ENCODE data around the gene LPO.

LPO gene

DNA sequence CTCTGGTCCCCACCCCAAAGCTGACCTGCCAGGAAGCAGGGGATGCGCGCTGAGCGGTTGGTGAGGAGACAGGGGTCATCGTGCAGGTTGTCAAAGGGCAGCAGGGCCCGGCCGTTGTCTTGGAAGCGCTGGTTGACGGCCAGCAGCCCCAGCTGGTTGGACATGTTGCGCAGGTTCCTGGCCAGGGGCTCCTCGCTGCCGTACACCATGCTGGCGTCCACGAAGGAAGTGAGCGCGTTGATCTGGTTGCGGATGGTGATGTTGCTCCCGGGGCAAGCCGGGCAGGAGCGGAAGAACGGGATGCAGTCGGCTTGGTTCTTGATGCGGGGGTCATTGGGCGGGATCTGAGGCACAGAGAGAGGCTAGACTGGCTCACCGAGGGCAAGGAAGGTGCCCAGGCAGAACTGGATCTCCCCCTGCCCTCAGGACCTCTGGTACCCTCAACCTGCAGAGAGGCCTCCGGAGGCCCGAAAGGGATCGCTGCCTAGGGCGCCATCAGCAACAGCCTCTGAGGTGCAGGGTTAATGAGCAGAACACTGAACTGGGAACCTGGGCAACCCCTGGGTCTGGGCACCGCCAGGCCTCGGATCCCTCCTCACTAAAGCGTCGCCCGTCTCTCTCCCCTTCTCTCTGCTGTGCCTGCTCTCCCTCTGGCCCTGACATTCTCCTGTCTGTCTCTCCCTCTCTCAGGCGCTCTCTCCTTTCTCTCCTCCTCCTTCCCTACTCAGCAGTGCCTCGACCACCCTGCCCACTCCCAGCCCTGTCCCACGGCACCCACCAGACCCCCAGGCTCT lies 39.6 kb downstream of the LPO start:
- H3K36me3 ChIP-seq (ENCODE audit: control insufficient read depth, insufficient read depth, low read length) = no peaks in the 10 kb centered on the region
- H3K4me1 ChIP-seq (ENCODE audit: control insufficient read depth, insufficient read depth, low read length) = no peaks in the 10 kb centered on the region
- H3K4me3 ChIP-seq (ENCODE audit: low read length) = no peak overlapping the region
- H3K27me3 ChIP-seq (ENCODE audit: control insufficient read depth, insufficient read depth, low read length) = peaks cover 3% of the 10 kb centered on the region
- no peak overlapping the region for H3K9ac ChIP-seq (ENCODE audit: low read length)
- no peak overlapping the region for H3K27ac ChIP-seq (ENCODE audit: low read depth, low read length)

DNA sequence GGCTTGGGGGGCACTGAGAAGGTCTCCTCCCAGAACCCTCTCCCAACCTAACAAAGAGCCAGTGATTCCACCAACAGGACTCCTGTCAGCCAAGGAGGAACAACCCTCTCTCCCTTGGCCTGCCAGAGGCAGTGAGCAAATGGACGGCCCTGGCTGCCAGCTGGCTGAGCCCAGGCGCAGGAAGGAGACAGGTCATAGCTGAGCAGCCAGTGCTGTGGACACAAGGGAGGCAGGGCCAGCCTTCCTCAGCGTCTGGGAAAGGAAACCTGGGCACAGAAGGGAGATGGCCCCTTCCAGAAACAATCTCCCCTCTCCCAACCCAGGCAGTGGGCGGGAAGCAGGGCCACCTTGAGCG lies 40.3 kb downstream of the LPO start:
- H3K27ac ChIP-seq (ENCODE audit: low read depth, low read length) = no peak overlapping the region
- no peaks in the 10 kb centered on the region for H3K4me1 ChIP-seq (ENCODE audit: control insufficient read depth, insufficient read depth, low read length)
- no peak overlapping the region for H3K4me3 ChIP-seq (ENCODE audit: low read length)
- H3K27me3 ChIP-seq (ENCODE audit: control insufficient read depth, insufficient read depth, low read length) = peaks cover 3% of the 10 kb centered on the region
- no peak overlapping the region for H3K9ac ChIP-seq (ENCODE audit: low read length)
- H3K36me3 ChIP-seq (ENCODE audit: control insufficient read depth, insufficient read depth, low read length) = no peaks in the 10 kb centered on the region

DNA sequence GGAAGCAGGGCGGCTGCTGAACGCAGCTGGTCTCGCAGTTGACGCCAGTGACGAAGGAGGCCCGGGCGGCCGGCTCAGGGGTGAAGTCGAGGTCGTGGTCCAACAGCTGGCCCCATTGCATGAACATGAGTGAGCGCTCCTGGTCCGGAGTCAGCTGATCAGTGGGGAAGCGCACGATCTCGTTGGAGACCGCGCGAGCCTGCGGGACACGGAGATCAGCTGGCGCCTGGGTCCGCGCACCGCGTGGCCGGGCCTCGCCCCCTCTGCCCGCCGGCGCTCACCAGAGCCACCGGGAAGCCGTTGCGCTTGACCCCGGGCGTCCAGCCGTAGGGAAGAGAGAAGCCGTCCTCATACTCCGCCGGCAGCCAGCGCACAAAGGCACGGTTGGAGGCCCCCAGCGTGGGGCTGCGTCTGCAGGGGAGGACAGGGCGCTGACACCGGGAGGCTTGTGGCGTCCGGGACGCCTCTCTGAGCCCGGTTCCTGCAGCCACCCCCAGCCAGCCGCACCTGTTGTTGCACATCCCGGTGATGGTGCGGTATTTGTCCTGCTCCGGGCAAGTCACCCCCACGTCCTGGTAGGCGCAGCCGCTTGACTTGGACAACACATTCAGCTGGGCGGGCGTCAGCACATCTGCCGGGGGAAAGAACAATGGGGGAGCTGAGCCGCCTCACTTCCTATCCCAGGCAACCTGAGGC lies 40.8 kb downstream of the LPO start:
- Histone ChIP-seq H3K9ac (ENCODE audit: low read length) (no peak overlapping the region), H3K4me3 (ENCODE audit: low read length) (peak overlapping the region; percentile 32), H3K27me3 (ENCODE audit: control insufficient read depth, insufficient read depth, low read length) (peaks cover 3% of the 10 kb centered on the region), H3K27ac (ENCODE audit: low read depth, low read length) (no peak overlapping the region), H3K4me1 (ENCODE audit: control insufficient read depth, insufficient read depth, low read length) (no peaks in the 10 kb centered on the region), H3K36me3 (ENCODE audit: control insufficient read depth, insufficient read depth, low read length) (no peaks in the 10 kb centered on the region)

DNA sequence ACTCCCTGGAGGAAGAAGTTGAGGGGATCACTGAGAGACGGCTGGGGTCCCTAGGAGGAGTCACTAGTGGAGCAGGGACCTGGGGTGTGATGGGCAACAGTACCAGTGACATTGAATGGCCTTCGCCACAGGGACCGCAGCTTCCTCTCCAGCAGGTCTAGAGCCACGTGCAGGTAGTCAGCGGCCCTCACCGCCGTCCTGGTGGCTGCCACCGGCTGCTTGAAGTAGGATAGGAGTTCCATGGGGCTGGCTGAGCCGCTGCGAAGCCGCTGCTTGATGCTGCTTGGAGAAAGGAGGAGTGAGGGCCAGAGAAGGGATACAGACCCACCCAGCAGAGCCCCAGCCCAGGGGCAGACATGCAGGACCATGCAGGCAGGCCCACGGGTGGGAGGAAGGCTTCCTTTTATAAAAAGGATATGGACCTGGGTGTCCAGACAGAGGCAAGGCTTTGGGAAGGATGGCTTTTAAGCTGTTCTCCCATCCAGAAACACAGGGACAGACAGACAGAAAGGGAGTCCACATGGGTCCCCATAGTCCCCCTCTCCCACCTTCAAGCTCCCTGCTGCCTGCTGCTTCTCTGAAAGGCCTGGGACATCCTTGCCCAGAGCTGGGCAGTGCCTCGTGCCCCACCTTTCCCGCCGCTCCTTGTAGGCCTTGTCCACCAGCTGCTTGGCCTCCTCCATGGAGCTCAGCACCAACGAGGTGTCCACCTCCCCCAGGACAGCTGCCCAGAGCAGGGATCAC lies 41.5 kb downstream of the LPO start:
- H3K27me3 ChIP-seq (ENCODE audit: control insufficient read depth, insufficient read depth, low read length) = peaks cover 3% of the 10 kb centered on the region
- H3K4me3 ChIP-seq (ENCODE audit: low read length) = no peak overlapping the region
- H3K27ac ChIP-seq (ENCODE audit: low read depth, low read length) = no peak overlapping the region
- H3K4me1 ChIP-seq (ENCODE audit: control insufficient read depth, insufficient read depth, low read length) = no peaks in the 10 kb centered on the region
- no peaks in the 10 kb centered on the region for H3K36me3 ChIP-seq (ENCODE audit: control insufficient read depth, insufficient read depth, low read length)
- H3K9ac ChIP-seq (ENCODE audit: low read length) = no peak overlapping the region

DNA sequence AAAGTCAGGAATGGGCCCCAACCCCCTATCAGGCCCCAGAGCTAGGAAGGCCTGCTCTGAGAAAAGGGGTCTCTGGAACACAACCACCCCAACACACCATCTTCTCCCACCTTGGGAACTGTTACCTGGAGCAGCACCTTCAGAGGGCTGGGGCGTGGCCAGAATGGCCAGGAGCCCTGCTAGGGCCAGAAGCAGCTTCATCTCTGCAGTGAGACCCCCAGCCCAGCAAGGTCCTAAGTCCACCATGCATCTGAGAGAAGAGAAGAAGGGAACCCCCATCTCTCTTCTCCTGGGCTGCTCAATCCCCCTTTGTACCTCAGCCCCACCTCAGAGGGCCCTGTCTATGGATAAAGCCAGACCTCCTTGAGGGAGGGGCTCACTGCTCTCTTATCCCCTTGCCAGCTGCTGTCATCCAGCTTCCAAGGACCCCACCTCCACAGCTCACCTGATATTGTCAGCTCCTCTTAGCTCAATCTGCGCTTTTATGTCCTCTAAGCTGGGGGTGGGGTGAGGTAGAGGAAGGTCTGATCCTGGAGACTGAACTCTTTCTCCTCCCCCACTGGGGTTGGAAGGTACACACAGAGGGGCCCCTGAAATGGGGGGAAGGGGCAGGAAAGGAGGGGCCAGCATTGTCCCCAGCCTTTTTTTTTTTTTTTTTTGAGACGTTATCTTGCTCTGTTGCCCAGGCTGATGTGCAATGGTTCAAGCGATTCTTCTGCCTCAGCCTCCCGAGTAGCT lies 42.3 kb downstream of the LPO start, which contains the start of gene MPO:
TSS of gene MPO (minus strand) at position 456 of the 738 bp plus-strand sequence. CDS start at position 279, 177 bp downstream.
- Histone ChIP-seq H3K27me3 (ENCODE audit: control insufficient read depth, insufficient read depth, low read length) (peaks cover 3% of the 10 kb centered on the region), H3K4me3 (ENCODE audit: low read length) (no peak within 1 kb of the TSS), H3K36me3 (ENCODE audit: control insufficient read depth, insufficient read depth, low read length) (no peaks in the 10 kb centered on the region)

DNA sequence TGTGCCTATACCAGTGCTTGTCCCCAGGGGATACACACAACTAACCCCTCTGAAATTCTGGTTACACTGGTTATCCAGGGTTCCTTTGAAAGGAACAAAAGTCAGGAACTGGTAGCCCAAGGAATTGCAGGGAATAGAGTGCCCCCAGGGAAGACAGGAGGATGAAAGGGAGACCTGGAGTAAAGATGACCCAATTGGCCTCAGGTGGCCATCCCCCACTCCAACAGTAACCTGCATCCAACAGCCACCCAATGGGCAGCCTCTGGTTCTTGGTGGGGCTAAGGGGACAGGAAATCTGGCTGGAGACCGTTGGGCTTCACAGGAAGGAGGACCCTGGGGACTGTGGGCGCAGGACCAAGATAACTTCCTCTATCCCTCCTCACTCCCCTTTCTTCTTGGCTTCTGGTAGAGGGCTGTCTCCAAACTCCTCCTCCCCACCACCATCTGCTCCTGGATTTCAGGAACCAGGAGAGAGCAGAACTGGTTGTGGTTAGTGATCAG lies 43.2 kb downstream of the LPO start:
- Histone ChIP-seq H3K4me1 (ENCODE audit: control insufficient read depth, insufficient read depth, low read length) (no peaks in the 10 kb centered on the region), H3K27ac (ENCODE audit: low read depth, low read length) (no peak overlapping the region), H3K27me3 (ENCODE audit: control insufficient read depth, insufficient read depth, low read length) (peaks cover 3% of the 10 kb centered on the region), H3K4me3 (ENCODE audit: low read length) (no peak overlapping the region), H3K9ac (ENCODE audit: low read length) (no peak overlapping the region), H3K36me3 (ENCODE audit: control insufficient read depth, insufficient read depth, low read length) (no peaks in the 10 kb centered on the region)

More for the DNA sequence above, 42.3 kb downstream of the LPO start, which contains the start of gene MPO:
- H3K9ac ChIP-seq (ENCODE audit: low read length) = no peak within 1 kb of the TSS
- no peak within 1 kb of the TSS for H3K27ac ChIP-seq (ENCODE audit: low read depth, low read length)
- H3K4me1 ChIP-seq (ENCODE audit: control insufficient read depth, insufficient read depth, low read length) = no peaks in the 10 kb centered on the region

DNA sequence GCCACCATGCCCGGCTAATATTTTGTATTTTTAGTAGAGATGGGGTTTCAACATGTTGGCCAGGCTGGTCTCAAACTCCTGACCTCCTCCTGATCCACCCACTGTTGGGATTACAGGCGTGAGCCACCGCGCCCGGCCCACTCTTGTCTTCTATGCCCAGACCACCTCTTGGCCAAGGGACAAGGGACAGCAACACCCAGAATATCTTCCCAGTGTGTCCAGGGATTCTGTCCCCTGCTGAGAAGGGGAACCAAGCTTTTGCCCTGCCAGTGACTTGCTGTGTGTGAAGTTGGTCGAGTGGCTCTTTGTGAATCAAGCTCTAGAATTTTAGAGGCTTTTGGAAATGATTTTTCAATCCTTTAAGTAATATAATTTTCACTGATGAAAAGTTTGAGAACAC lies 44.1 kb downstream of the LPO start:
- peaks cover 3% of the 10 kb centered on the region for H3K27me3 ChIP-seq (ENCODE audit: control insufficient read depth, insufficient read depth, low read length)
- no peak overlapping the region for H3K4me3 ChIP-seq (ENCODE audit: low read length)
- H3K9ac ChIP-seq (ENCODE audit: low read length) = no peak overlapping the region
- no peaks in the 10 kb centered on the region for H3K36me3 ChIP-seq (ENCODE audit: control insufficient read depth, insufficient read depth, low read length)
- H3K27ac ChIP-seq (ENCODE audit: low read depth, low read length) = no peak overlapping the region
- H3K4me1 ChIP-seq (ENCODE audit: control insufficient read depth, insufficient read depth, low read length) = no peaks in the 10 kb centered on the region

DNA sequence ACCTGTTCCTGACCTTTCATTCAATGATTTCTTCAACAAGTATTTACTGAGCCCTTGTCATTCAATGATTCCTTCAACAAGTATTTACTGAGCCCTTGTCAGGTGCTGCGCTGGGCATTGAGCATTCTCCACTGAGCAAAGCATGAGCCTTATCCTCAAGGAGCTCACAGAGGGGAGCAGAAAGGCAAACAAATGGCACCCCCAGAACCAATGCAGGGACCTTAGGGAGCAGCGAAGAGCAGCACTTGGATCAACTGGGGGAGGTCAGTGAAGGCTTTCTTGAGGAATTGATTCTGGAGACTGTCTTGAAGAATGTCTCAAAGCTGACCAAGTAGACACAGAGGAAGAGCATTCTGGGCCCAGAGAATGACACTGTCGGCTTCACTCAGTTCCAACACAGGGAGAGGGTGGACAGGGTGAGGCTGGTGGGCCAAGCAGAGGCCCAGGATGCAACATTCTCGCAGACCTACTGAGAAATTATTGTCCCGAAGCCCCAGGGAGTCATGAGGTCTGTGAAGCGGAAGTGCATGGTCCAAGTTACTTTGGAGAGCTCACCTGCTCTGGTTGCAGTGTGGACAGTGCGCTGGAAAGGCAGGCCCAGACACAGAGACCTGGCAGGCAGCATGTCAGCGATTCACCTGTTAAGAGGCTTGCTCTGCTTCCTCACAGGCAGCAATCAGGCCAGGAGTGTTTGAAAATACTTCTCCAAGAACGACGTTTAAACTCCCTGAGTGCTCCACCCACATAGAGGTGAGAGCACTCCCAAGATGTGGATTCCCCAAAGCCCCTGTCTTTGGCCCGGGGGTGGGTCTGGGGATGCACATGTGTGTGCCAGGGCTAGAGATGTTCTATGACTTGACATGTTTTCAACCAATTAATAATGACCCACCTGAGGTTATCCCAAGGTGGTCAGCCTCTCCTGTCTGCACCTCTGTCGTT lies 45.6 kb downstream of the LPO start:
- Histone ChIP-seq H3K9ac (ENCODE audit: low read length) (no peak overlapping the region), H3K36me3 (ENCODE audit: control insufficient read depth, insufficient read depth, low read length) (no peaks in the 10 kb centered on the region), H3K27me3 (ENCODE audit: control insufficient read depth, insufficient read depth, low read length) (peaks cover 3% of the 10 kb centered on the region), H3K27ac (ENCODE audit: low read depth, low read length) (no peak overlapping the region), H3K4me3 (ENCODE audit: low read length) (no peak overlapping the region), H3K4me1 (ENCODE audit: control insufficient read depth, insufficient read depth, low read length) (no peaks in the 10 kb centered on the region)

DNA sequence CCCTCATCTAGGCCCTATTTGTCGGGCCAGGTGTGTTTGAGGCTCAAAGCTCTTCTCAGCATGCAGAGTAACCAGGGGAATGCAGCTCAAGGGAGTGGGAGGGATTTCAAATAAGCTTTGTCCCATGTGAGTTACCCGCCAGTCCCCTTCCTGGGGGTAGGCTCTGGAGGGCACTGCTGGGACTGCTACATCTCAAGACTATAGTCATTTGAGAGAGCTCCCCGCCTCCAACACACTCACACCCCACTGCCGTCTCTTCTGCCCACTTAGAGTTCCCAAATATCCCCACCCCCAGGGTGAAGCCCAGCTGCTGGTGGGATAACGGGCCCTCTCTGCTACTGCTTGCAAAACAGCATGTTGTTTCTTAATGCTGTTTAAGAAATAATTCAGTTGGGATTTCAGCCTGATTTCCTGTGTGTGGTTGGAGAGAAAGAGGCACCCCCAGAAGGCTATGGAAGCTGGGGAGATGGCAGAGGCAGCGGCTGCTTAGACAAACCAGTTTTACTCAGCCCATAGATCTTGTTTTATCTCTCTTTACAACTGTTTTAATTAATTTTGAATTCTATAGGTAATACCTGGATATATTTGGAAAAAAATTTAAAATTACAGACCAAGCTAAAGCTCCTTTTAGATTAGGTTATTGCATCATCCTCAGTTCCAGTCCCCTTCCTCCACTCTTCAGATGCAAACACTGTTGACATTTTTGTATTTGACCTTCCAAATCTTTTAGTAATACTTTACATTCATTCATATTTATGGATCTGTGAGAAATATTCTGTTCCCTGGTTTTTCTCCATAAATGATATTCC lies 46.4 kb downstream of the LPO start:
- Histone ChIP-seq H3K9ac (ENCODE audit: low read length) (no peak overlapping the region), H3K27me3 (ENCODE audit: control insufficient read depth, insufficient read depth, low read length) (no peaks in the 10 kb centered on the region), H3K36me3 (ENCODE audit: control insufficient read depth, insufficient read depth, low read length) (no peaks in the 10 kb centered on the region), H3K4me3 (ENCODE audit: low read length) (no peak overlapping the region), H3K27ac (ENCODE audit: low read depth, low read length) (no peak overlapping the region), H3K4me1 (ENCODE audit: control insufficient read depth, insufficient read depth, low read length) (no peaks in the 10 kb centered on the region)

DNA sequence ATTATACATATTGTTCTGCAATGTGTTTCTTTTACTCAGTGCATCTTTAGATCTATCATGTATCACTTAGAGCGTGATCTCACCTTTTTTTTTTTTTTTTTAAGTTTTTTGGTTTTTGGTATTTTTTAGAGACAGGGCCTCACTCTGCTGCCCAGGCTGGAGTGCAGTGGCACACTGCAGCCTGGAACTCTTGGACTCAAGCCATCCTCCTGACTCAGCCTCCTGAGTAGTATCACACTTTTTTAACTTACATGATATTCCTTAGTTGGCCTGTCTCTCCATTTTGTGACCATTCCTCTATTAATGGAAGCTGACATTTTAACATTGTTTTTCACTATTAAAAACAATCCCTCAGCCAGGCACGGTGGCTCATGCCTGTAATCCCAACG lies 47.0 kb downstream of the LPO start:
- no peaks in the 10 kb centered on the region for H3K27me3 ChIP-seq (ENCODE audit: control insufficient read depth, insufficient read depth, low read length)
- no peaks in the 10 kb centered on the region for H3K4me1 ChIP-seq (ENCODE audit: control insufficient read depth, insufficient read depth, low read length)
- H3K4me3 ChIP-seq (ENCODE audit: low read length) = no peak overlapping the region
- H3K36me3 ChIP-seq (ENCODE audit: control insufficient read depth, insufficient read depth, low read length) = no peaks in the 10 kb centered on the region
- H3K9ac ChIP-seq (ENCODE audit: low read length) = no peak overlapping the region
- no peak overlapping the region for H3K27ac ChIP-seq (ENCODE audit: low read depth, low read length)

DNA sequence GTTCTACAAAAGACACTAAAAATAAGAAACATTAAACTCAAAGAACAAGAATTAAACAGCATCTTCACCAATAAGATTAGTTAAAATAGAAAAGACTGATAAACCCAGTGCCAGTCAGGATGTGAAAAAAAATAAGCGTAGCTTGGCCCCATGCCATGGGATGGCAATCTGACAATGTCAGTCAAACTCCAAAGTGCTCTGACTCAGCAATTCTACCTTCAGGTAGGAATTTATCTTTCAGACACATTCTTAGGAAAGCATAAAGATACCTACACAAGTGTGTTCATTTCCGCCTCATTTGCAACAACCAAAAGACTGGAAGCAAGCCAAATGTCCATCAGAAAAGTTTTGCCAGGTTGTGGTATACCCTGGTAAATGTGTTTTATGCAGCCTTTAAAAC lies 51.5 kb downstream of the LPO start:
- Histone ChIP-seq H3K27ac (ENCODE audit: low read depth, low read length) (no peak overlapping the region), H3K9ac (ENCODE audit: low read length) (no peak overlapping the region), H3K4me1 (ENCODE audit: control insufficient read depth, insufficient read depth, low read length) (no peaks in the 10 kb centered on the region), H3K4me3 (ENCODE audit: low read length) (no peak overlapping the region), H3K27me3 (ENCODE audit: control insufficient read depth, insufficient read depth, low read length) (peaks cover 2% of the 10 kb centered on the region), H3K36me3 (ENCODE audit: control insufficient read depth, insufficient read depth, low read length) (no peaks in the 10 kb centered on the region)
